ENCODE measurements around the gene GLYATL1.

The GLYATL1 gene

DNA sequence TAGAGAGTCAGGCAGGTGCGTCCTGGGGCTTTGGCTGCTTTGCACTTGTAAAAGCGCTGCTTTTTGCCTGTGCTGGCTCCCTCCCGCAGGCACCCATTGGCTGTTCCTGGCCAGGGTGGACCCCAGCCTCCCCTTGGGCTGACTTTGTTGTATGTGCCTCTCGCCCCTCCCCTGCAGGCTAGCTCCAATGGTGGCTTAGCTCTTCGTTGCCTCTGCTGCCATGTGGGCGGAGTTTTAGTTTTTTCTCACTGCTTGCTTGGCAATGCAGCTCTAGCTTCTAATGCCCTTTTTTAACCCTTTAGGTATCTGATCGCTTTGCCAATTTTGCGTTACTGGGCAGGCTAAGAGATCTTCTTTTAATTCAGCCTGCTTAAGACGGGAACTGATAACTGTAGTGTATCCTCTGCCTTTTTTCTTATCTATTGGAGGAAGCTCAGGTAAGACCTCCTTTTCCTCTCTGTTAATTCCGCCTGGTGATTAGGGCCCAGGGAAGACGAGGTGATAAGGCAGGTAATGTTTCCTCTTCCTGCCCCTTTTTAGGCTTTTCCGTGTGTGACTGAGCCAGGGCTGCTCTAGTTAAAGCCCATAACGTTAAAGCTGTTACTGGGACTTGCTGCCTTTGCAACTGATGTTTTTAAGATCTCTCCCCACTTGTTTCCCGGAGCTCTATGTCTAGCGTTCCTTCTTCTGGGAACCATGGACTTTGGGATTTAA lies 11.7 kb upstream of the GLYATL1 start:
- DNase-seq, result no peak

DNA sequence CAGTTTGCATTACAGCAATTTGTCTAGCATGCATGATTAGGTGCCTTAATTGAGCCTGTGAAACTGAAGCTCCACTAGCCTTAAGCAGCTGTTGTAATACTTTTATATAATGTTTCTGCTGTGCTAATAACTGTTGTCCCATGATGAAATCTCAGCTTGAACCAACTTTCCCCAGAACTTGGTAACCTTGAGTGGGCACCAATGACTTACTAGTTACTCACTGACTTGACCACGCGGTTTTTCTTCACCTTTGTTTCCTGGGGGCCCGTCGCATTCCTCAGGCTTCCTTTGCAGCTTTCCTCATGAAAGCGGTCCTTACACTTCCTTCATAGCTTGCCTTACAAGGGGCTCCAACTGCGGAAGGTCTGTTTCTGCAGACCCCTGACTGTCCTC lies 11.2 kb upstream of the GLYATL1 start:
- no peak for DNase-seq

DNA sequence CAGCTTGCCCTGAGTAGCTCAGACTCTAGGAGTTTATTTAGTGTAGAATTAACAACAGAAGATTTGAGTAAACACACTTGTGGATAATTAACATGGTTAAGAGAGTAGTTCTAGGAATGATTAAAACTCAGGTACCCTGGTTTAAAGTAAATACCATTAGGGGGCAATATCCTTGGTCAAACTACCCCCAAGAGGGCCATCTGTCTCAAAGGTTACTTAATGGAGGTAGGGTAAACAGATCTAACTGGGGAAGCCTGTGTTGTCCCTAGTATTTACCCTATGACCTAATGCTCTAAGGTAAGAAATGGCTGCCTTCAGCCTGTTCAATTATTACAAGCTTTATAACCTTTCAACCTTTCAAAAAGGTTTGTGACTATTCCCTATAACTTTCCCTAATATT lies 10.6 kb upstream of the GLYATL1 start:
- DNase-seq, result no peak

DNA sequence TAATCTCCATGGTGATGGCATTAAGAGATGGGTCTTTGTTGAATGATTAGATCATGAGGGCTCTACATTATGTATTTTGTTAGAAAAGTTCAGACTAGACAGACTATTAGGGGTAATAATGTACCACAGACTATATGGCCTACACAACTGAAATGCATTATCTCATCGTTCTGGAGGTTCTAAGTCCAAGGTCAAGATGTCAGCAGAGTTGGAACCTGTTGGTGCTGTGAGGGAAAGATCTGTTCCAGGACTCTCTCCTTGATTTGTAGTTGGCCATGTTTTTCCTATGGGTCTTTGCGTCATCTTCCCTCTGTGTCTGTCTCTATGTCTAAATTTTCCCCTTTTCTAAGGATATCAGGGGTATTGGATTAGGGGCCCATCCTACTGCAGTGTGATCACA lies 8.4 kb upstream of the GLYATL1 start:
- no peak for DNase-seq

DNA sequence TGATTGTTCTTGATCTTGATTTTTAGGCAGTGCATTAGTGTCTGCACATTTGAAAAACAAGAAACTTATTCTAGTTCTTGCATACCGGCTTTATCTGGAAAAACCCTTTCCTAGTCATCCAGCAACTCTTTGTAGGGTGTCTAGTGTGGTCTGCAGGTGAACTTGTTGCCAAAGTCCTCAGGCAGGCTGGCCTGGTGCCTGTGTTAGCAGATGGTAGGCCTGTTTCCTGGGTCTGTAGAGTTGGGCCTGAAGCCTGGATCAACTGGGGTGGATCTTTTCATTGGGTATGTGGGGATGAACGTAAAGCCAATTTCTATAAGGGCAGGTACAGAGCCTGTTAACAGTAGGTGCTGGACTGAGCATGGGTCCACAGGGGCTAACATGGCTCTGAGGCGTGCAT lies 5.6 kb upstream of the GLYATL1 start:
- no peak for DNase-seq

DNA sequence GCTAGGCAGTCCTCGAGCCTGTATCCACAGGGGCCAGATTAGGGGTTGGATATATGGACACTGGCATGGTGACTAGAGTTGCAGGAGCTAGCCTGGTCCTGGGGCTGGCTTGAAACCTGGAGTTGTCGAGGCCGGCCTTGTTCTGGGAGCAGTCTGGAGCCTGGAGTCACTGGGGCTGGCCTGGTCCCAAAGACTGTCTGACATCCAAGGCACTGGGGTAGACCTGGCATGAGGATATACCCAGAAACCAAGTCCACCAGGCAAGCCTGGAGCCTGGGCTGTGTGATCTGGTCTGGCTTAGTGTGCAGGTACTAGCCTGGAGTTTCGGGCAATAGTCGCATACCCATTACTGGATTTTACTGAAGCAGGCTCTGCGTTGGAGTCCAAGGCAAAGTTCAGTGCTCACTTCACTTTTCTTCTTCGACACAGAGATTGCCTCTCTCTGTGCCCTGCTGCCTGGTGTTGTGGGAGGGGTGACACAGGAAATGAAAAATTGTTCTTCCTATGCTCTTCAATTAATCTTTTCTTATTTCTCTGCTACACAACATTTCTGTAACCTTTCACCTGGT lies 4.3 kb upstream of the GLYATL1 start:
- DNase-seq, result no peak

DNA sequence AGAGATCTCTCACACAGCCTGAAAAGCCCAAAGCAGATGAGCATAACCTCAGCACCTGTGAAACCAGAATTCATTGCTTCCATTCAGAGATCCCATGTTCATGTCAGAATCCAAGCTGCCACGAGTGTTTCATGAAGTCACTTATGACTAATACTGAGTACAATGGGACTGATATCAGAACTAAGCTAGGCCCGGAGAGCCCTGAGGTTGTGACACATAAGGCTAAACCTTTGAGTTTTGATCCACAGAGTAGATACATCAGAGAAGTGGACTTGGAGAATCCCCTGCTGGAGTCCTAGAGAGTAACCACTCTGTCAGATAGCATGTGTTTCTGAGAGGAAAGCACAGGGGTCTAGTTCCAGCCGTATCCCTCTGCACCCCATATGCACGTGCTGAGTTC lies 890 bp upstream of the GLYATL1 start:
- no peak for DNase-seq

DNA sequence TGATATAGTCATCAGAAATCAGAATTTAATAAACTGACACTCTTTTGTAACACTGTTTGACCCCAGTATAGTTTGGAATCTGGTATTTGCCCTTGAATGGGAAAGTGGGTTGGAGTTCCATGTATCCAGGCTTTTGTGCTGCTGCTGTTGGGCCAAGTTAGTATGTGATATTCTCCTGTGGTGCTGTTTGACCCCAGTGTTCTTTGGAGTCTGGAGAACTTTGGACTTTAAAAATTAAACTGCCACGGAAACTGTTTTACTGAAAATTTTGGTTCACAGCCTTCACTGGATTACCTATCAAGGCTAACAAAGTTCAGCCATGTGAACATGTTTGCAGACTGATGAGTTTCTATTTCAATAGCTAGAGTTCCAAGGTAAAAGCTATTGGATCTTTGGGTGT lies 740 bp downstream of the GLYATL1 start:
- DNase-seq, result no peak

DNA sequence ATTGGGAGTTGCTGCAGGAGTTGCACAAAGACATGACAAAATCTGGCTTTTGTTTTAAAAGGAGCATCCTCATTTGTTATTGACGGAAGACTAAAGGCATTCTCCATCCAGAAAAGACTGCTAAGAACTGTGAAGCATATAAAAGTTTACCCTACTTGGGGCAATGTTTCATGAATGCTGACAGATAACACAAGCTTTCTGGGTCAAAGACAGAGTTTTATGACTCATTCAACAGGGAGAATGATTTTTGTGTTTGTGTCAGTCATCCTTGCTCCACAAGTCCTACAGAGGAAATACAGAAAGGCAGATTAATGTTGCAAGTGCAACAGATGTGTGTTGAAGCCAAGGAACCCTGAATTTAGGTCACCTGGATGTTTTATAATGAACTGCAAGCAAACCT lies 2.5 kb downstream of the GLYATL1 start:
- no peak for DNase-seq

DNA sequence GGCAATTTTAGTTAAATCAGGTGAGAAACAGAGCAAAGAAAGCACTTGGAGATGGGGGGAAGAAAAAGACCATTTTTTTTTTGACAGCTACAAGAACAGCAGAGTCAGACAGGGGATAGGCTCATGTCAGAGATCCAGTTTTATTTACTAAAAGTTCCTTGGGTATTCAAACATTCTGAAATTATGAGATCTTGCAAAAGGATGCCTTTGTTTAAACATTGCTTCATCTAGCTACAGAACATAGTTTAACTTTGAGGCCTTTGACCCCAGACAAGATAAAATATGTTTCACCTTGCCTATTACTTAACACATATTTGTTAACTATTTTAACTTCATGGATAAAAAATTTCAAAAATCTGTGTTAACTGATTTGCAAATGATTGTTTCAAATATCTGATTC lies 6.4 kb downstream of the GLYATL1 start:
- no peak for DNase-seq

DNA sequence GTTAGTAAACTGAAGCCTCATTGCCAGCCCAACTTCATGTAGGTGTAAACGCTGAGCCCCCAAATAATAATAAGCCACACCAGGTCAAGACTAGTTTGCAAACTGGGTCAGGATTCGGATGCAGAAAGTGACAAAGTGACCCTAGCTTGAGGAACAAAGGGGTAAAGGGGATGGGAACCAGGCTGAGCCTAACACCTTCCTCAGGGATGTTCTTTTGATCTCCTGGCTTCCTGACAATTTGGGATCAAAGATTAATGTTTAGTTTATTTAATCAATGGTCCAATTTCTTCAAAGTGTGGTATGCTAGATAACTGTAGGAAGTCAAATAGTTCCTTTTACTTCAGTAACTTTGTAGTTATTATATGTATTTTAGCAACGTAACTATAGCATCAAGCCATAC lies 9.9 kb downstream of the GLYATL1 start:
- no peak for DNase-seq

DNA sequence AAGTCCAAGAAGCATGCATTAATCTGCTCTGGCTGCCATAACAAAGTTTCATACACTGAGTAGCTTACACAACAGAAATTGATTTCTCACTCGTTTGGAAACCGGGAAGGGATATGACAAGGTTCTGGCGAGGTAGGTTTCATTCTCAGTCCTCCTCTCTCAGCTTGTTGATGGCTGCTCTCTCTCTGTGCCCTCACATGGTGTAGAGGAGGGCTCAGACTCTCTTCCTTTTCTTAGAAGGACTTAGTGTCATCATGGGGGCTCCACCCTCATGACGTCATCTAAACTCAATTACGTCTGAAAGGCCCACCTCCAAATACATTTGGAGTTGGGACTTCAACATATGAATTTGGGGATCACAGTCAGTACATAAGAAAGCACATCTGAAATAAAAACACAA lies 18.6 kb downstream of the GLYATL1 start:
- DNase-seq, result no peak

DNA sequence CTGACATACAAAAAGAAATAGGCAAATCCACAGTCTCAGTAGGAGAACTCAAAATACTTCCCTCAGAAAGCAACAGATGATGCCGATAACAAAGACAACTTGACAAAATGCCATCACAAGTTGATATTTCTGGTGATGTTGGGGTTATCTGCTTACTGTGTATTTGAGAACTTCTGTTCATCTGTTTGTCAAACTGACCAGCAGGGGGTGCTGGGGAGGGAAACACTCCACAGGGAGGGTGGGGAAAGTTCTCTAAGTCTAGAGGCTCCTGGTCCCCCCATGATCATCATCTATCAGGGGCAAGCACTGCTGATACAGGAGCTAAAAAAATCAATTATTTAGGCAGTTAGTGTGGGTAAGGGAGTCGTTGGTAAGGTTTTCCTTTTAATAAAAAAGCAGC lies 19.2 kb downstream of the GLYATL1 start:
- no peak for DNase-seq

DNA sequence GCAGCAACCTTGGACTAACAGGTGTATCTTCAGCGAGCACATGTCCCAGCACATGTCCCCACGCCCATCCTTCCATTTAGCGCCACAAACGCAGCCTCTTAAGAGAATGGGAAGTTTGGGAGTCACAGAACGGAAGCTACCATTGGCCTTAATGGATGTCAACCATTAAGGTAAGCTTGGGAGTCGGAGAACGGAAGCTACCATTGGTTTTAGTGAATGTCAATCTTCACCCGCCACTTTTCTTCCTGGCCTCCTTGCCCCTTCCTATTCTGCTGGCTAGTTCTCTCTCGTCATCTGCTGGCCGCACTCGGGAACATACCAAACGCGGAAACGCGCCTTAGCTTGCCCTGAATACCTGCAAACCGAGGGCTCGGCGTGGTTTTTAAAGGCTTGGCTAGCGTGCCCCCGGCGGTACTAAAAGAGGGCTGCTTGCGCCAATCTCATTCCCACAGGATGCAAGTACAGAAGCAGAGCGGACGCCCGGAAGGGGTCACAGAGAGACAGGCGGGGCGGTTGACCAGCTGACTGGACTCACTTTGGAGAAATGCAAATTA lies 24.3 kb downstream of the GLYATL1 start:
- DNase-seq, result no peak

DNA sequence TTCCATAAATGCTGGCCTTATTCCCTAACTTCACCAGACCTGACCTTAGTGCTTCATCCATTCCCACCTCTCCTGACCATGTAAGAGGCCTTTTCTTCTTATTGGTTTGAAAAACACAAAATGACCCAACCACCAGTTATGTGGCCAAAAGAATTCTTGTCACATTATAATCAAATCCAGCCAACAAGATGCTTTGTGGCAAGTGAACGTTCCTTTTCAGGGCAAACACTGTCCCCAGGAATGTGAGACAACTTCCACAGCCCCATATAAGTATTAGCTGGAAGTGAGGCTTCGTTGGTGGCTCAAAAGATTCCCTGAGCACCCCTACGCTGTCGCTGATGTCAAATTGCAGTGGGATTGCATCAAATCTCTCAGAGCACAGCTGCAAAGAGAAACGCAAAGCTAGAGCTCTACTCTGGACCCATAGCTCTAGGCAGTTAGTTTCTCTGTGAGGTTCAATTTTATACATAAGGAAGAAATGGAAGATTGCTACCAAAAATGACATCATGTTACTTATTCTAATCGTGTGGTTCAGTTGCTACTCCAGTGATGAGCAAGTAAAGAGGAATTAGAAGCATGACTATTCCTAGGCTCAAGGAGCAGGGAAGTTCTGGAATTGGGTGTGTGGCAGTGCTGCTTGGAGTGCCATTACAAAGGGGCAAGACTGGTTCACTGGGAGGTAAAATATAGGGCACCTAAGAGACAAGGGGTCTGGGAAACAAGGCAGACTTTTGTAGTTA lies 26.1 kb downstream of the GLYATL1 start:
- DNase-seq, result no peak

DNA sequence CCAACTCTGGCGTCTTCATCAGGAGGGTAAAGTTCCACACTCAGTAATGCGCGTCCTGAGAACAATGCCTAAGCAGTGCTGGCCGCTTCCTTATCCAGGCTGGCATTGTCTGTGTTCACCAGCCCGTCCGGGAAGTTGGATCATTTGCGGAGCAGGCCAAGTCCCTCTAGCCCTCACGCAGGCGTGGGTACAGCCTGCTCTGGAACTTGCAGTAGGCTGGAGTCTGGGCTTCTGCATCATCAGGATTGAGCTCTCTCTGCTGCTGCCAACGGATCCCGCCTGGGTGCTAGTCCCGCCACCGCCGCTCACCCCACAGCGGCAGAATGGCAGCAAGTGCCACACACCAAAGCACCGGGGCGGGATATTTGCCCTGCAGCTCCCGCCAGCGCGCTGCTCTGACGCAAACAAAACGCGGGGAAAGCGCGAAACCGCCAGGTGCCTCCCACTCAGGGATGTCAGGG lies 29.0 kb downstream of the GLYATL1 start:
- no peak for DNase-seq

DNA sequence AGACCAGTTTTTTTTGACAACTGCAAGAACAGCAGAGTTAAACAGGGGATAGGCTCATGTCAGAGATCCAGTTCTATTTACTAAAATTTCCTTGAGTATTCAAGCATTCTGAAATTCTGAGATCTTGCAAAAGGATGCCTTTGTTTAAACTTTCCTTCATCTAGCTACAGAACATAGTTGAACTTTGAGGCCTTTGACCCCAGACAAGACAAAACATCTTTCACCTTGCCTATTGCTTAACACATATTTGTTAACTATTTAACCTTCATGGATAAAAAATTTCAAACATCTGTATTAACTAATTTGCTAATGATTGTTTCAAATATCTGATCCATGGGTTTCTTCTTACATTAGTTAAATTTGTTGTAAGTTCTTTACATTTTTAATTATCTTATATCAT lies 38.2 kb downstream of the GLYATL1 start:
- no peak for DNase-seq

DNA sequence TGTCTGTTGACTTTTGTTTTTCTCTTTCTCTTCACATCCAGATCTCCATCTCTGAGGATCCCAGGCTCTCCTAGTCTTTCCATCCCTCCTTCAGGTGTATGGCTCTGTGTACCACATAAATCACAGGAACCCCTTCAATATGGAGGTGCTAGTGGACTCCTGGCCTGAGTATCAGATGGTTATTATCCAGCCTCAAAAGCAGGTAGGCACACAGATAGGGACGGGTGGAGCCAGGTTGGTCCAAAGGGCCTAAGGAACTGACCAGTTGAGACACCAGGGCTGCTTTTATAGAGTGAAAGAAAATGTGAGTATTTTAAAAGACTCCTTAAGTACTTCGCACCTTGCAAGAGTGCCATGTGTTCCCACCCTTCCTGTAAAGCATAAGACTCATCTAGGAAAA lies 39.9 kb downstream of the GLYATL1 start:
- no peak for DNase-seq

DNA sequence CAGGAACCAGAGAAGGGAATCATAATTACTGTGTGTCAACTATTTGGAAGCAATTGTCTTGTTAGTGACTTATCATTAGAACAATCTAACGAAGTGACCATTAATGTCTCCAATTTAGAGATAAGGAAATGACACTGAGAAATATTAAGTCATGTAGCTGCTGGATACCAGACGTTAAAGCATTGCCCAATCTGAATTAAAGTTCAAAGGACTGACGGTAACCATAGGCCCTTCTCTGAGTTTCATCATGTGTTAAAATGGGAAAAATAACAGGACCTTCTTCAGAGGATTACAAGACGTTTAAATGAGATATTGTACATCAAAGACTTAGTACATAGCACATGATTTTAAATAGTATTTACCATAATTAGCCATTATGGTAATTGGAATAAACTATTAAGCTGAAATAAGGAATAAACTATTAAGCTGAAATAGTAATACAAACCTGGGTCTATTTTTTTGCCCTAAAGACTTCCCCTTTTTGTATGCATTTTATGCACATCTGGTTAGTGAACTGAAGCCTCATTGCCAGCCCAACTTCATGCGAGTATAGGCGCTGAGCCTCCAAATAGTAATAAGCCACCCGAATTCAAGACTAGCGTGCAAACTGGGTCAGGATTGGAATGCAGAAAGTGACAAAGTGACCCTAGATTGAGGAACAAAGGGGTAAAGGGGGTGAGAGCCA lies 41.0 kb downstream of the GLYATL1 start:
- DNase-seq, result no peak

DNA sequence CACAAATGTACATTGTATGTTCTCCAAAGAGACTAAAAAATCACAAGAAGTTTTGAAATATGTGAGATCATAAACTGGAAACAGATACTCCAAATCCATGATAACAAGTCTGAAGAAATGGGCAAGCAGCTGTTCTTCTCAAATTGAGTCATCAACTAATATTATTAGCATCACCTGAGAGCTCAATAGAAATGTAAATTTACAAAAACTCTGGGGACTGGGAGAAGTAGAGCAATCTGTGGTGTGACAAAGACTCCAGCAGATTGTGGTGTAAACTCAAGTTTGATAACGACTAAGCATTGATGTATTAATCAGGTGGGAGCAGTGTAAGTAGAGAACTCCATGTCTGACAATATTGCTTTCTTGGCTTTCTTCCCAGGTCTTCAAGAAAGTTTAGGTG lies 53.2 kb downstream of the GLYATL1 start:
- no peak for DNase-seq

DNA sequence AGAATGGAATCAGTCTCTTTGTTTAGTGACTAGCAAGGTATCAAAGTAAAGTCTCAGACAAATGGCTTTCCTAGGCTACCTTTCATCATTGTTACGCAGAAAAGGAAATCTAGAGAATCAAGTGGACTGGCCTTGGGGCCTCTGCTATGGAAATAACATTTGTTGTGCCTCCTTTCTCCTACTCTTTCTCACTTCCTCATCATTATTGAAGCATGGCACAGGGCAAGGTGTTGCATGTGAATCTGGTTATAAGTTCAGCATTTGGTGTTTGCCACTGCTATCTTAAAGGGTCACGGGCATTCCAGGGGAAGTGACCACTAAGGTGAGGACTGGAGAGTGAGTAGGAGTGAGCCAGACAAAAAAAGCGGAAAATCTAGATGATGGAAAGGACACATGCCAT lies 54.9 kb downstream of the GLYATL1 start:
- DNase-seq, result no peak

DNA sequence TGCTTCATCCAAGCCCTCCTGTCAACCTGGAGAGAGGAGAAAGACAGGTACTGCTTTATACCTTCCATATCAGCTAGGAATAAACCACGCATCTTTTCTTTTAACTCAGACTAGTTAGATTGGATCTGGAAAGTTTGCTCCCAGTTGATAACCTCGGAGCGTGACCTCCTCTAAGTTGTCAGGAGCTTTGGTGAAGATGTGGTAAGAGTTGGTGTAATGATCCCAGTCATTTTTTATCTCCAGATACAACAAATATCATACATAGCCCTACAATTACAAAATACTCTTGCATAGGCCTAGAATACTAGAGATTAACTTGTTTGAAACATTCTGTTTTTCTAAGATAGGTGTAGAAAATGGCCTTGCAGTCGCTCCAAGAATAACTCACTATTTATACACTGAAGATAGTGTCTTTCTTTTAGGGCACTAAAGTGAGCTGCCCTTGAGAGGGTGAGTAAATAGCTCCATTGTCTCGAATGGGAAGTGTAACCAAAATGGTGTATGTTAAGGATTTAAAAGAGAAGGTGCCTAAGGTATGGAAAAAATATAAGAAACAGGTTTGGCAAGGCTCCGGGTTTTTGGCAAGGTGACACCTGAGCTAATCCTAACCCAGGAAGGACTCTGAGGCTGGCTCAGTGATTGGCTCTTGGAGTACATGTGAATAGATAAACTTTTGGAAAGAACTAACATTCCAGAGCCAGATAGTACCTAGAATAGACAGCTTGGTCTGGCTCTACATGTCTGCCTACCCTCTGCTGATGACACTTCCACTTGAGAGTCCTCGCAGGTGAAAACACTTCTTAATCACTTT lies 59.4 kb downstream of the GLYATL1 start:
- DNase-seq, result no peak

DNA sequence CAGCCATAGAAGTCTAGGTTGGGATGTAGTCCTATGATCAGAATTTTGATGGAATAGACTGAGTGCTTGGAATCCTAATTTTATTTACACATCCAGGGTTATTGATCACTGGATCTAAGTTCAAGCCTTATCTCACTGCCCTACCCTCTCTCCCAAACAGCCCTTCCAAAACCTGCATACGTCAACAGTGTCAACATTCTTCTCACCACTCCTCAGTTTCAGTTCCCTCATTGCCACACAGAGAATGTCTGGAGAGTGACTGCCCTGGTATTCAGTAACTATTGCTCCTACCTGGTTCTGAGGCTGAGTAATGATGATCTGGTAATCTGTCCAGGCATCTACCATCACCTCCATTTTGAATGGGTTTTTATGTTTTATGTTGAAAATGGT lies 60.0 kb downstream of the GLYATL1 start:
- no peak for DNase-seq
